IMR-90 (cell line): Measurements from ENCODE around the gene SLC4A2. TPM values are rescaled to one million over a fixed set of nuclear protein-coding genes. Genes with fewer than 3 reads are reported as not detected.

Experiments
- ATAC-seq: fragments of 200-7000 bp; cut with Tn5 transposase; 2 replicates; pipeline ENCODE4 v1.9.1; 2020; ENCODE audit warnings: low read depth, mild to moderate bottlenecking, moderate library complexity
- BruUV-seq: library from RNA; stranded (reverse); fragments of 400-500 nt; replicated peaks from 2 replicates; lab custom pipeline; 2021; lab: Mats Ljungman, UMichigan
- CTCF ChIA-PET: fragments of 300-600 bp; formaldehyde crosslinking; extraction: SDS; loops from one replicate; lab custom pipeline; 2021; ENCODE audit warnings: antibody characterized with exemption; lab: Yijun Ruan, JAX
- POLR2A ChIA-PET: fragments of 300-600 bp; sonication (Branson Sonifier 250); formaldehyde crosslinking; loops from one replicate; lab custom pipeline; 2022; ENCODE audit warnings: antibody characterized with exemption; ENCODE audit not compliant: unreplicated experiment; lab: Charles Lee
- DNase-seq: peaks from one replicate; pipeline ENCODE4 v3.0.0; 2013
- H2AFZ ChIP-seq: replicated peaks from 2 replicates; pipeline ENCODE3; 2013; ENCODE audit warnings: low read length, mild to moderate bottlenecking; ENCODE audit not compliant: poor library complexity
- H2AK5ac ChIP-seq: 2 replicates; pipeline ENCODE4 v1.6.1; 2013; ENCODE audit warnings: low read depth, low read length, inconsistent platforms
- H2AK9ac ChIP-seq: replicated peaks from 2 replicates; pipeline ENCODE3; 2013; ENCODE audit warnings: mild to moderate bottlenecking, low read depth, low read length, moderate library complexity; ENCODE audit not compliant: poor library complexity
- H2BK120ac ChIP-seq: 2 replicates; pipeline ENCODE4 v1.6.1; 2013; ENCODE audit warnings: low read depth, low read length, inconsistent platforms
- H2BK15ac ChIP-seq: 3 replicates; pipeline ENCODE4 v1.6.1; 2013; ENCODE audit warnings: low read depth, low read length, inconsistent platforms
- H2BK20ac ChIP-seq: 2 replicates; pipeline ENCODE4 v1.6.1; 2013; ENCODE audit warnings: low read depth, mild to moderate bottlenecking, inconsistent platforms, low read length, moderate library complexity
- H2BK5ac ChIP-seq: 2 replicates; pipeline ENCODE4 v1.6.1; 2013; ENCODE audit warnings: mild to moderate bottlenecking, low read depth, low read length, inconsistent platforms; ENCODE audit not compliant: poor library complexity, severe bottlenecking
- H3K14ac ChIP-seq: replicated peaks from 2 replicates; pipeline ENCODE4 v1.6.1; 2013; ENCODE audit warnings: low read depth, low read length, inconsistent platforms
- H3K18ac ChIP-seq: 2 replicates; pipeline ENCODE4 v1.6.1; 2013; ENCODE audit warnings: low read depth, low read length, control low read depth
- H3K23ac ChIP-seq: 2 replicates; pipeline ENCODE4 v1.6.1; 2013; ENCODE audit warnings: low read depth, low read length, inconsistent platforms
- H3K27ac ChIP-seq: 2 replicates; pipeline ENCODE4 v1.5.1; 2013; ENCODE audit warnings: mild to moderate bottlenecking, control low read depth, low read length; ENCODE audit not compliant: insufficient read depth
- H3K27me3 ChIP-seq: 2 replicates; pipeline ENCODE4 v1.6.1; 2013; ENCODE audit warnings: low read length; ENCODE audit not compliant: control insufficient read depth, insufficient read depth
- H3K36me3 ChIP-seq: 2 replicates; pipeline ENCODE4 v1.6.1; 2013; ENCODE audit warnings: low read length, mixed read lengths; ENCODE audit not compliant: control insufficient read depth, insufficient read depth
- H3K4ac ChIP-seq: 2 replicates; pipeline ENCODE4 v1.6.1; 2013; ENCODE audit warnings: low read depth, low read length, inconsistent platforms
- H3K4me1 ChIP-seq: 2 replicates; pipeline ENCODE4 v1.6.1; 2013; ENCODE audit warnings: low read length, mixed read lengths; ENCODE audit not compliant: control insufficient read depth, insufficient read depth
- H3K4me2 ChIP-seq: 2 replicates; pipeline ENCODE4 v1.6.1; 2013; ENCODE audit warnings: low read depth, mild to moderate bottlenecking, control low read depth, low read length, moderate library complexity
- H3K4me3 ChIP-seq: 2 replicates; pipeline ENCODE4 v1.5.1; 2013; ENCODE audit warnings: low read depth, mild to moderate bottlenecking, control low read depth, low read length, moderate library complexity; ENCODE audit not compliant: insufficient read depth
- H3K56ac ChIP-seq: 2 replicates; pipeline ENCODE4 v1.6.1; 2013; ENCODE audit warnings: low read length, inconsistent platforms; ENCODE audit not compliant: insufficient read depth; ENCODE audit errors: extremely low read depth
- H3K79me1 ChIP-seq, 2 experiments: 2 replicates each; pipeline ENCODE4 v1.6.1; 2013; ENCODE audit warnings: low read length in 2 of 2, inconsistent platforms in 1 of 2, low read depth in 1 of 2
- H3K9ac ChIP-seq: 2 replicates; pipeline ENCODE4 v1.6.1; 2013; ENCODE audit warnings: low read depth, low read length, control low read depth
- H3K9me1 ChIP-seq: 2 replicates; pipeline ENCODE4 v1.6.1; 2013; ENCODE audit warnings: low read length, inconsistent platforms; ENCODE audit not compliant: insufficient read depth
- H3K9me3 ChIP-seq: 2 replicates; pipeline ENCODE4 v1.6.1; 2013; ENCODE audit warnings: low read length; ENCODE audit not compliant: control insufficient read depth, insufficient read depth
- H4K20me1 ChIP-seq: 2 replicates; pipeline ENCODE4 v1.6.1; 2013; ENCODE audit warnings: low read length, inconsistent platforms; ENCODE audit not compliant: insufficient read depth
- H4K5ac ChIP-seq: 2 replicates; pipeline ENCODE4 v1.6.1; 2013; ENCODE audit warnings: mild to moderate bottlenecking, low read depth, low read length, control low read depth
- H4K8ac ChIP-seq, 2 experiments: 2 replicates each; pipeline ENCODE4 v1.6.1; 2013; ENCODE audit warnings: low read depth in 2 of 2, low read length in 2 of 2, control low read depth in 1 of 2, inconsistent platforms in 1 of 2
- H4K91ac ChIP-seq: 2 replicates; pipeline ENCODE4 v1.6.1; 2013; ENCODE audit warnings: low read depth, low read length, inconsistent platforms; ENCODE audit not compliant: insufficient read depth
- BHLHE40 ChIP-seq: fragments of 150-350 bp; IDR thresholded peaks from 2 replicates; pipeline ENCODE4 v1.6.1; 2016; ENCODE audit warnings: mild to moderate bottlenecking, low read depth, low read length
- CEBPB ChIP-seq: IDR thresholded peaks from 2 replicates; pipeline ENCODE4 v1.6.1; 2012; ENCODE audit warnings: low read depth, low read length, improper control_type of control experiment
- CHD1 ChIP-seq: IDR thresholded peaks from 2 replicates; pipeline ENCODE4 v1.6.1; 2012; ENCODE audit warnings: low read depth, low read length, improper control_type of control experiment
- CTCF ChIP-seq: conservative IDR thresholded peaks from 2 replicates; pipeline ENCODE4 v1.5.1; 2012; ENCODE audit warnings: mild to moderate bottlenecking, low read depth, low read length, improper control_type of control experiment
- NFE2L2 ChIP-seq: fragments of 150-350 bp; IDR thresholded peaks from 2 replicates; pipeline ENCODE4 v1.6.1; 2016; ENCODE audit warnings: low read depth, mild to moderate bottlenecking, low read length
- POLR2A ChIP-seq: IDR thresholded peaks from 2 replicates; pipeline ENCODE4 v1.6.1; 2012; ENCODE audit warnings: mild to moderate bottlenecking, low read depth, low read length
- WGBS, 2 experiments: methylation state at CpG; one replicate each; pipeline versions ENCODE4 v1.1.5 to v1.1.7; 2013; ENCODE audit warnings: missing lambda C conversion rate in 2 of 2; ENCODE audit not compliant: insufficient read length in 1 of 2; ENCODE audit errors: extremely low coverage in 2 of 2; 5-methylcytosine and 5-hydroxymethylcytosine counted together
- dilution Hi-C: fragments of 300-500 bp; cut with HindIII; formaldehyde crosslinking; loops from one replicate; pipeline ENCODE4 v1.14.3; 2018; ENCODE audit warnings: low sequenced_read_pairs; ENCODE audit not compliant: unreplicated experiment
- in situ Hi-C: fragments of 300-500 bp; cut with MboI; formaldehyde crosslinking; loops from 3 replicates; pipeline ENCODE4 v1.14.3; 2019; ENCODE audit warnings: low sequenced_read_pairs, inconsistent platforms, mixed read lengths
- intact Hi-C: fragments of 100-400 bp; cut with micrococcal nuclease; formaldehyde crosslinking; loops from 2 replicates; pipeline ENCODE4 v1.10.0; 2022
- polyA plus RNA-seq, 3 experiments: library from polyadenylated mRNA; depleted of rRNA; stranded (reverse); fragments of >200 nt; gene quantifications; 2 replicates each; pipeline ENCODE4 v1.2.3, GENCODE V29; 2012; ENCODE audit warnings: low replicate concordance in 1 of 3
- total RNA-seq: library from RNA; depleted of rRNA; stranded (reverse); fragments of >200 nt; gene quantifications from 2 replicates; pipeline ENCODE4 v1.2.3, GENCODE V29; 2012

SLC4A2 gene
- total and polyA plus RNA-seq, 2 of the 4 experiments (the other 2 are of a cell fraction): 29.6 to 91.0 TPM

GRCh38 chr7:151034312-151035025 is 24.9 kb upstream of the SLC4A2 start:
- Histone ChIP-seq H3K14ac (no peak overlapping the region), H4K8ac (no peak overlapping the region), H3K9ac (no peak overlapping the region), H3K18ac (no peak overlapping the region), H2AK9ac (no peak overlapping the region), H3K79me1 (peaks cover 4 to 22% of the 10 kb centered on the region in 2 experiments; a peak in 3 of 4 replicates), H3K27me3 (no peaks in the 10 kb centered on the region), H2AK5ac (no peak overlapping the region), H3K4me1 (peaks cover 13% of the 10 kb centered on the region), H3K4me3 (no peak overlapping the region), H3K9me3 (no peaks in the 10 kb centered on the region), H4K20me1 (peaks cover 4% of the 10 kb centered on the region), H2AFZ (no peak overlapping the region), H3K36me3 (peaks cover 30% of the 10 kb centered on the region), H2BK20ac (no peak overlapping the region), H3K56ac (no peak overlapping the region), H4K91ac (no peak overlapping the region), H3K4me2 (no peak overlapping the region), H2BK120ac (no peak overlapping the region), H2BK15ac (no peak overlapping the region), H3K23ac (no peak overlapping the region), H3K27ac (no peak overlapping the region), H3K9me1 (peaks cover 11% of the 10 kb centered on the region), H3K4ac (no peak overlapping the region), H4K5ac (no peak overlapping the region), H2BK5ac (no peak overlapping the region)
- dilution Hi-C loops: no loop called here
- ChIA-PET CTCF (interaction anchor here (0.5 kb wide), 1 partner anchor 22 kb away, joined by 3 read pairs; no protein-coding TSS in a partner anchor), POLR2A (no interaction called here)
- intact Hi-C loops: no loop called here
- BruUV-seq: no TSS peak
- WGBS, 2 experiments: 100% methylated on average over 5 of the region's 21 CpGs; no CpG with 5 or more reads in 1 of the 2 experiments
- no peak for TF ChIP-seq CHD1
- no peak for TF ChIP-seq BHLHE40
- TF ChIP-seq CEBPB: no peak
- TF ChIP-seq NFE2L2: no peak
- no peak for TF ChIP-seq POLR2A
- TF ChIP-seq CTCF: no peak
- in situ Hi-C loops: no loop called here
- no peak for DNase-seq
- no peak for ATAC-seq
